GM12878 (cell line): ENCODE results near the gene LRCH4.

Experiments
- CHD4 ChIP-seq: fragments of 200-600 bp; sonication (generic); IDR thresholded peaks from 2 replicates; pipeline ENCODE4 v1.6.1; 2016; ENCODE audit warnings: mild to moderate bottlenecking
- JUND ChIP-seq: IDR thresholded peaks from 2 replicates; pipeline ENCODE4 v1.6.1; 2012; ENCODE audit warnings: low read depth, mild to moderate bottlenecking, low read length, improper control_type of control experiment, moderate library complexity
- MYC ChIP-seq: IDR thresholded peaks from 2 replicates; pipeline ENCODE4 v1.6.1; 2011; ENCODE audit warnings: mild to moderate bottlenecking, low read length, moderate library complexity, inconsistent platforms; ENCODE audit not compliant: insufficient read depth, insufficient replicate concordance, insufficient read length, severe bottlenecking
- POLR2A ChIP-seq: IDR thresholded peaks from 2 replicates; pipeline ENCODE4 v1.6.1; 2011; ENCODE audit warnings: low read depth, mild to moderate bottlenecking, low read length
- TARDBP ChIP-seq: IDR thresholded peaks from 2 replicates; pipeline ENCODE4 v1.6.1; 2016; ENCODE audit warnings: borderline replicate concordance
- YY1 ChIP-seq: IDR thresholded peaks from 2 replicates; pipeline ENCODE4 v1.6.1; 2011; ENCODE audit warnings: low read depth, mild to moderate bottlenecking, low read length
- TF ChIP-seq, protein P1 (sequence below), 3 experiments: IDR thresholded peaks in 2 of 3; conservative IDR thresholded peaks in 1 of 3; 2 replicates each; pipeline ENCODE4 v1.5.1; 2011; ENCODE audit warnings: low read depth in 3 of 3, low read length in 3 of 3, mild to moderate bottlenecking in 3 of 3, control low read depth in 2 of 3, moderate library complexity in 2 of 3, inconsistent platforms in 1 of 3, mixed read lengths in 1 of 3; ENCODE audit not compliant: control insufficient read depth in 2 of 3, insufficient read depth in 1 of 3; ENCODE audit errors: extremely low read depth in 1 of 3
- TF ChIP-seq, protein P2 (sequence below): fragments of 450-650 bp; IDR thresholded peaks from 2 replicates; pipeline ENCODE4 v1.6.1; 2017; ENCODE audit warnings: mild to moderate bottlenecking
- TF ChIP-seq, protein P3 (sequence below): fragments of 450-650 bp; IDR thresholded peaks from 2 replicates; pipeline ENCODE4 v1.6.1; 2018; ENCODE audit warnings: borderline replicate concordance, mild to moderate bottlenecking; ENCODE audit not compliant: partially characterized antibody

DNA sequence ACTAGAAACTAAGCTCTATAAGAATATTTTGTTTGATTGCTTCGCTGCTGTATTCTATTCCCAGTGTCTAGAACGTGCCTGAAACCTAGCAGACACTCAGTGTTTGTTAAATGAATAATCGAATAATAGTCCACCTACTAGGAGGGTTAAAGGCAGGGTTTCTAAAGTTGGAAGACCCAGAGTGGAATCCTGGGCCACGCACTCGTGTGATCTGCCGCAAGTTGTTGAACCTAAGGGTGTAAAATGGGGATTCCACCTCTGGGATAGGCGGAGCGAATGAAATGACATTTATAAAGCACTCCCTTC lies 47.6 kb downstream of the LRCH4 start:
- TF ChIP-seq MYC (no peak), CHD4 (no peak), JUND (no peak), TARDBP (no peak), POLR2A (no peak), YY1 (no peak)
- TF ChIP-seq, protein P1, sequence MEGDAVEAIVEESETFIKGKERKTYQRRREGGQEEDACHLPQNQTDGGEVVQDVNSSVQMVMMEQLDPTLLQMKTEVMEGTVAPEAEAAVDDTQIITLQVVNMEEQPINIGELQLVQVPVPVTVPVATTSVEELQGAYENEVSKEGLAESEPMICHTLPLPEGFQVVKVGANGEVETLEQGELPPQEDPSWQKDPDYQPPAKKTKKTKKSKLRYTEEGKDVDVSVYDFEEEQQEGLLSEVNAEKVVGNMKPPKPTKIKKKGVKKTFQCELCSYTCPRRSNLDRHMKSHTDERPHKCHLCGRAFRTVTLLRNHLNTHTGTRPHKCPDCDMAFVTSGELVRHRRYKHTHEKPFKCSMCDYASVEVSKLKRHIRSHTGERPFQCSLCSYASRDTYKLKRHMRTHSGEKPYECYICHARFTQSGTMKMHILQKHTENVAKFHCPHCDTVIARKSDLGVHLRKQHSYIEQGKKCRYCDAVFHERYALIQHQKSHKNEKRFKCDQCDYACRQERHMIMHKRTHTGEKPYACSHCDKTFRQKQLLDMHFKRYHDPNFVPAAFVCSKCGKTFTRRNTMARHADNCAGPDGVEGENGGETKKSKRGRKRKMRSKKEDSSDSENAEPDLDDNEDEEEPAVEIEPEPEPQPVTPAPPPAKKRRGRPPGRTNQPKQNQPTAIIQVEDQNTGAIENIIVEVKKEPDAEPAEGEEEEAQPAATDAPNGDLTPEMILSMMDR (IDR thresholded peaks at IDR 0.05 in 2 of 3, conservative IDR thresholded peaks at IDR 0.05 in 1 of 3; ENCODE audit: control insufficient read depth in 2 of 3, extremely low read depth in 1 of 3, insufficient read depth in 1 of 3, low read depth in 3 of 3, low read length in 3 of 3) = no peak
- TF ChIP-seq, protein P2, sequence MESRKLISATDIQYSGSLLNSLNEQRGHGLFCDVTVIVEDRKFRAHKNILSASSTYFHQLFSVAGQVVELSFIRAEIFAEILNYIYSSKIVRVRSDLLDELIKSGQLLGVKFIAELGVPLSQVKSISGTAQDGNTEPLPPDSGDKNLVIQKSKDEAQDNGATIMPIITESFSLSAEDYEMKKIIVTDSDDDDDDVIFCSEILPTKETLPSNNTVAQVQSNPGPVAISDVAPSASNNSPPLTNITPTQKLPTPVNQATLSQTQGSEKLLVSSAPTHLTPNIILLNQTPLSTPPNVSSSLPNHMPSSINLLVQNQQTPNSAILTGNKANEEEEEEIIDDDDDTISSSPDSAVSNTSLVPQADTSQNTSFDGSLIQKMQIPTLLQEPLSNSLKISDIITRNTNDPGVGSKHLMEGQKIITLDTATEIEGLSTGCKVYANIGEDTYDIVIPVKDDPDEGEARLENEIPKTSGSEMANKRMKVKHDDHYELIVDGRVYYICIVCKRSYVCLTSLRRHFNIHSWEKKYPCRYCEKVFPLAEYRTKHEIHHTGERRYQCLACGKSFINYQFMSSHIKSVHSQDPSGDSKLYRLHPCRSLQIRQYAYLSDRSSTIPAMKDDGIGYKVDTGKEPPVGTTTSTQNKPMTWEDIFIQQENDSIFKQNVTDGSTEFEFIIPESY = no peak
- TF ChIP-seq, protein P3, sequence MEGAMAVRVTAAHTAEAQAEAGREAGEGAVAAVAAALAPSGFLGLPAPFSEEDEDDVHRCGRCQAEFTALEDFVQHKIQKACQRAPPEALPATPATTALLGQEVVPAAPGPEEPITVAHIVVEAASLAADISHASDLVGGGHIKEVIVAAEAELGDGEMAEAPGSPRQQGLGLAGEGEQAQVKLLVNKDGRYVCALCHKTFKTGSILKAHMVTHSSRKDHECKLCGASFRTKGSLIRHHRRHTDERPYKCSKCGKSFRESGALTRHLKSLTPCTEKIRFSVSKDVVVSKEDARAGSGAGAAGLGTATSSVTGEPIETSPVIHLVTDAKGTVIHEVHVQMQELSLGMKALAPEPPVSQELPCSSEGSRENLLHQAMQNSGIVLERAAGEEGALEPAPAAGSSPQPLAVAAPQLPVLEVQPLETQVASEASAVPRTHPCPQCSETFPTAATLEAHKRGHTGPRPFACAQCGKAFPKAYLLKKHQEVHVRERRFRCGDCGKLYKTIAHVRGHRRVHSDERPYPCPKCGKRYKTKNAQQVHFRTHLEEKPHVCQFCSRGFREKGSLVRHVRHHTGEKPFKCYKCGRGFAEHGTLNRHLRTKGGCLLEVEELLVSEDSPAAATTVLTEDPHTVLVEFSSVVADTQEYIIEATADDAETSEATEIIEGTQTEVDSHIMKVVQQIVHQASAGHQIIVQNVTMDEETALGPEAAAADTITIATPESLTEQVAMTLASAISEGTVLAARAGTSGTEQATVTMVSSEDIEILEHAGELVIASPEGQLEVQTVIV = no peak
